Putamen (tissue), 1 donor: ENCODE data around the gene SLC9C2.

Source experiments
- DNase-seq: peaks from one replicate; pipeline ENCODE4 v3.0.0-alpha.2; 2016; ENCODE audit warnings: low spot score

SLC9C2 gene

GRCh38 chr1:173451981-173452380 lies 150.9 kb downstream of the SLC9C2 start:
- no peak for DNase-seq
